Activated CD4-positive, alpha-beta T cell treated with anti-CD3 and anti-CD28 coated beads, Interleukin-2, amount 10 ng/mL, durations not matched to agents 7 days and 5 days (primary cell): ENCODE results near the gene ARMH4. TPM values are rescaled to one million over a fixed set of nuclear protein-coding genes. Genes with fewer than 3 reads are reported as not detected.

Experiments used
- CTCF ChIA-PET: fragments of 350-600 bp; sonication (Branson Sonifier 250); formaldehyde crosslinking; loops from one replicate; lab custom pipeline; 2021; ENCODE audit warnings: antibody characterized with exemption; lab: Charles Lee
- POLR2A ChIA-PET: fragments of 350-600 bp; sonication (Branson Sonifier 250); formaldehyde crosslinking; loops from one replicate; lab custom pipeline; 2021; ENCODE audit warnings: antibody characterized with exemption; lab: Charles Lee
- DNase-seq: peaks from one replicate; pipeline ENCODE4 v3.0.0-alpha.2; 2020
- H3K27ac Mint-ChIP-seq: one replicate; pipeline ENCODE4 v1.8.0; 2021; ENCODE audit warnings: mild to moderate bottlenecking, moderate library complexity, mixed read lengths
- H3K27me3 Mint-ChIP-seq: one replicate; pipeline ENCODE4 v1.8.0; 2021; ENCODE audit warnings: mixed read lengths
- H3K36me3 Mint-ChIP-seq: one replicate; pipeline ENCODE4 v1.8.0; 2021; ENCODE audit warnings: low read depth, mixed read lengths
- H3K4me1 Mint-ChIP-seq: one replicate; pipeline ENCODE4 v1.8.0; 2021; ENCODE audit warnings: mixed read lengths
- H3K4me3 Mint-ChIP-seq: one replicate; pipeline ENCODE4 v1.8.0; 2021; ENCODE audit warnings: mild to moderate bottlenecking, moderate library complexity, mixed read lengths
- H3K9me3 Mint-ChIP-seq: one replicate; pipeline ENCODE4 v1.8.0; 2021; ENCODE audit warnings: mixed read lengths
- total RNA-seq, 2 experiments: library from RNA; stranded (reverse); gene quantifications; one replicate each; pipeline ENCODE4 v1.2.3, GENCODE V29; 2021

ARMH4 gene
- total RNA-seq, 2 experiments from 2014 or later, result 0.07 TPM; not detected in 1

GRCh38 chr14:57982804-57983634, 169.0 kb downstream of the ARMH4 start:
- no peaks in the 10 kb centered on the region for H3K36me3 Mint-ChIP-seq
- ChIA-PET CTCF (no interaction called here), POLR2A (interaction anchor here (0.6 kb wide), 1 partner anchor 419 kb away, joined by 7 read pairs; no protein-coding TSS in a partner anchor)
- no peaks in the 10 kb centered on the region for H3K4me1 Mint-ChIP-seq
- DNase-seq, result no peak
- H3K9me3 Mint-ChIP-seq, result no peaks in the 10 kb centered on the region
- H3K27ac Mint-ChIP-seq, result no peak overlapping the region
- H3K27me3 Mint-ChIP-seq, result no peaks in the 10 kb centered on the region
- H3K4me3 Mint-ChIP-seq, result no peak overlapping the region

DNA sequence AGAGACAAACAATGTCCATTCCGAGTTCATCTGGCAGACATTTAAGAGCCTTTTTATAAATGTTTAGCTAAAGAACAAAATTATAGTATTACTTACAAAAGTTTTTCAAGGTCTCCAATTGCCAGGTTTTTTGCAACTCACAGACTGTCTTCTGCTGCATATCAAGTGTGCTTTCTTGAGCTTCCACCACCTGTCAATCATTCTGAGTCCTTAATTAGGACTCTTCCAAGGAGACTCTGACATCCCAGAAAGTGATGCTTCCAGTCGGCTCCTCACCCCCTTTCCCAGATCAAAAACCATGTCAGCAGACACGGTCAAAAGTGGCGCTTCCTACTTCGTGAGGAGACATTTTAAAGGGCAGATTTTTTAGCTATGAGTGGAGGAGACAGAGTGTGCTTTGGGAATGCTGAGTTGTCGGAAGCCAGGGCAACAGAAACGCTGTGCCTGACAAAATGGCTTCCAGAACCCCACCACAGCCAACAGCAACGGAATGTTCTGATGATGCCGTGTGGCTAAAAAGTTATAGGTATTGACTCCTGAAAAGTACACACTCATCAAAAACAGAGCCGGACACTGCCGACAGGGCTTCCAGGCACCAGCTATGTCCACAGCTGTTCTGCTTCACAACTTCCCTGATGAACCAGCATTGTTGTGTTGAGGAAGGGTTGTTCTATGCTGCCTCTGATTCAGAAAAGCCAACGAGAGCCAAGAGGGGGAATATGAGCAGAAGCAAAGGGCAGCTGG, 170.0 kb downstream of the ARMH4 start:
- no peak for DNase-seq
- no peaks in the 10 kb centered on the region for H3K27me3 Mint-ChIP-seq
- CTCF ChIA-PET, result no interaction called here
- no peaks in the 10 kb centered on the region for H3K4me1 Mint-ChIP-seq
- POLR2A ChIA-PET, result no interaction called here
- no peak overlapping the region for H3K27ac Mint-ChIP-seq
- H3K4me3 Mint-ChIP-seq, result no peak overlapping the region
- no peaks in the 10 kb centered on the region for H3K9me3 Mint-ChIP-seq
- no peaks in the 10 kb centered on the region for H3K36me3 Mint-ChIP-seq

GRCh38 chr14:57979376-57980048, 172.5 kb downstream of the ARMH4 start:
- Mint-ChIP-seq H3K9me3 (no peaks in the 10 kb centered on the region), H3K27me3 (peaks cover under 1% of the 10 kb centered on the region), H3K4me3 (no peak overlapping the region), H3K36me3 (no peaks in the 10 kb centered on the region), H3K4me1 (no peaks in the 10 kb centered on the region), H3K27ac (no peak overlapping the region)
- DNase-seq, result no peak
- POLR2A ChIA-PET, result interaction anchor here (0.6 kb wide), 1 partner anchor 9 kb away, joined by 3 read pairs; no protein-coding TSS in a partner anchor
- CTCF ChIA-PET, result no interaction called here

DNA sequence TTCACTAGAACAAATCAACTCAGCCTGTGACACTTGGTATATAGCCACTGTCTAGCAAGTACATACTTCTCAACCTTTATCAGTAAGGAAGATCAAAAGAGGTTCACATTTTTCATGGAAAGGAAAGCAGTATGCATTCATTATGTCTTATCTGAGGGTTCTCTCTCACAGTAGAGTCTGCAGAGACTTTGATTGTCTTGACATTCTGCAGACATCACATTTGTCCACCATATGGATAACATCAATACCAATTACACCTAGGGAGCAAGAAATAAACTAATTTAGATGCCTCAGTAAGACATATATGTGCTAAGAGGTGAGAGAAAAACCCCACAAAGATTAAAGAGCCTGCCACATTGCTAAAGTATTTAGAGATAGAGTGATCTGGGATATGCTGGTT, 175.3 kb downstream of the ARMH4 start:
- Mint-ChIP-seq H3K36me3 (no peaks in the 10 kb centered on the region), H3K27me3 (peaks cover 7% of the 10 kb centered on the region), H3K4me1 (no peaks in the 10 kb centered on the region), H3K27ac (no peak overlapping the region), H3K4me3 (no peak overlapping the region), H3K9me3 (no peaks in the 10 kb centered on the region)
- no peak for DNase-seq
- CTCF ChIA-PET, result interaction anchor here (1.0 kb wide), 1 partner anchor 12 kb away, joined by 3 read pairs; no protein-coding TSS in a partner anchor
- POLR2A ChIA-PET, result no interaction called here

DNA sequence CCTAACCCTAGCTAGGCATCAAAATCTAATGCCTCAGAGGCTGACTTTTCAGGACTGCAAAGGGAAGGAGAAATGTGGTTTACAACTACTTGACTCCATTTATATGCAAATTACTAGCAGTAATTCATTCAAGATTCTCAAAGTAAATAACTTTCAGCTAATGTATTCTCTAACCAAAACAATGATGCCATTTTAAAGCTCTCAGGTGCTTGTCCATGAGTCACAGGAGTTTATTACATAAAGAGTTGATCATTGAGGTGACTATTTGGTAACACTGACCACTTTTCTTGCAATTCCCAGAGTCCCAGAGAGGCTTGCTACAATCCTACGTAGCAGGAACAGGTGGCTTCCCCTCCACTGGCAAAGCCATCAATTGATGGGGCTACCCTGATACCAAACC, 177.1 kb downstream of the ARMH4 start:
- H3K27me3 Mint-ChIP-seq, result peaks cover 9% of the 10 kb centered on the region
- DNase-seq, result no peak
- no peaks in the 10 kb centered on the region for H3K36me3 Mint-ChIP-seq

DNA sequence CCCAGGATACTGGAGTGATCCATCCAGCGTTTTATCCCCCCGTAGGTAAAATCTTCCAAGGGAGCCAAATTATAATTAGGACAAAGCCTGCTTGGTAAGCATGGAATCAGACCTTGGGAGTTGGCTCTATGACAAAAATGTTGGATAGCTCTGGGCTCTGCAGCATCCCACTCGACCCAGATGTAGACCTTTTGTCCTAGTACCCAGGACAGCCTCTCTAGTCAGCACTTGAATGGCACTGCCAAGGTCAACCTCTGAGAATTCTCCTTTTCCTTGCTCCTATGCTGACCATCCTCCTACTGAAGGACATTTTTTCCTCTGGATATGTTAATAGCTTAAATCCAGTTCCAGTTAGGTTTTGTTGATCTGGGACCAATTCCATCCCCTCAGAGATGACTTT, 181.4 kb downstream of the ARMH4 start:
- CTCF ChIA-PET, result no interaction called here
- Mint-ChIP-seq H3K4me1 (no peaks in the 10 kb centered on the region), H3K27ac (no peak overlapping the region), H3K9me3 (no peaks in the 10 kb centered on the region), H3K36me3 (no peaks in the 10 kb centered on the region), H3K27me3 (peaks cover 9% of the 10 kb centered on the region), H3K4me3 (no peak overlapping the region)
- no peak for DNase-seq
- POLR2A ChIA-PET, result interaction anchor here (0.5 kb wide), 1 partner anchor 9 kb away, joined by 3 read pairs; no protein-coding TSS in a partner anchor

More for the DNA sequence above, 177.1 kb downstream of the ARMH4 start:
- POLR2A ChIA-PET, result no interaction called here
- no peaks in the 10 kb centered on the region for H3K4me1 Mint-ChIP-seq
- H3K27ac Mint-ChIP-seq, result no peak overlapping the region
- no peaks in the 10 kb centered on the region for H3K9me3 Mint-ChIP-seq
- no peak overlapping the region for H3K4me3 Mint-ChIP-seq
- CTCF ChIA-PET, result no interaction called here

GRCh38 chr14:57970175-57970574, 181.8 kb downstream of the ARMH4 start:
- Mint-ChIP-seq H3K4me1 (no peaks in the 10 kb centered on the region), H3K9me3 (no peaks in the 10 kb centered on the region), H3K27ac (no peak overlapping the region), H3K4me3 (no peak overlapping the region), H3K36me3 (no peaks in the 10 kb centered on the region), H3K27me3 (peaks cover 9% of the 10 kb centered on the region)
- CTCF ChIA-PET, result no interaction called here
- no peak for DNase-seq
- POLR2A ChIA-PET, result interaction anchor here (0.5 kb wide), 1 partner anchor 10 kb away, joined by 3 read pairs; no protein-coding TSS in a partner anchor

DNA sequence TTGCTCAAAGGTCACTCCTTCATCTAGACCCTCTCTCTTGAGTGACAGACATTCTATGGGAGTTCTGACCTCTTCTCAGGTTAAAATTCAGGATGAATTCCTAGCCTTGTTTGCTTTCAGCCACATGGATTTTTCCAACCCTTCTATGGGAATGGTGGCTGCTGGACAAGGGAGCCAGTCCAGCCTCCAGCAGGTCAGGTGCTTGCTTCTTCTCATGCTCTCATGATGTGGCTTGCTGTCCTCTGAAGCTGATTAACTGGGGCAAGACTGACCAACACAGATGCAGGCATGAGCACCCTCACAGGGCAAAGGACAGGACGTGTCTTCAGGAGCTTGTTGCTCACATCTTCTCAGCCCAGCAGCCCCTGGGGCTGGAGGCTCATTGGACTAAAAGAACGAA, 188.9 kb downstream of the ARMH4 start:
- POLR2A ChIA-PET, result no interaction called here
- H3K9me3 Mint-ChIP-seq, result no peaks in the 10 kb centered on the region
- DNase-seq, result no peak
- CTCF ChIA-PET, result interaction anchor here (0.6 kb wide), 2 partner anchors 10 to 509 kb away, joined by 3 read pairs; no protein-coding TSS in a partner anchor
- no peak overlapping the region for H3K4me3 Mint-ChIP-seq
- no peaks in the 10 kb centered on the region for H3K4me1 Mint-ChIP-seq
- H3K27ac Mint-ChIP-seq, result no peak overlapping the region
- H3K27me3 Mint-ChIP-seq, result peaks cover 5% of the 10 kb centered on the region
- H3K36me3 Mint-ChIP-seq, result no peaks in the 10 kb centered on the region

- POLR2A ChIA-PET, result no interaction called here
- CTCF ChIA-PET, result interaction anchor here (0.6 kb wide), 1 partner anchor 9 kb away, joined by 3 read pairs; no protein-coding TSS in a partner anchor
- Mint-ChIP-seq H3K9me3 (no peaks in the 10 kb centered on the region), H3K4me3 (no peak overlapping the region), H3K27me3 (peaks cover 5% of the 10 kb centered on the region), H3K4me1 (no peaks in the 10 kb centered on the region), H3K27ac (no peak overlapping the region), H3K36me3 (no peaks in the 10 kb centered on the region)
- no peak for DNase-seq
Observed at GRCh38 chr14:57962325-57963035, 189.5 kb downstream of the ARMH4 start.

- POLR2A ChIA-PET, result no interaction called here
- Mint-ChIP-seq H3K36me3 (no peaks in the 10 kb centered on the region), H3K4me3 (no peak overlapping the region), H3K9me3 (no peaks in the 10 kb centered on the region), H3K4me1 (no peaks in the 10 kb centered on the region), H3K27ac (no peak overlapping the region), H3K27me3 (peaks cover 5% of the 10 kb centered on the region)
- CTCF ChIA-PET, result no interaction called here
- no peak for DNase-seq
Observed at GRCh38 chr14:57961786-57962060, 190.3 kb downstream of the ARMH4 start.

DNA sequence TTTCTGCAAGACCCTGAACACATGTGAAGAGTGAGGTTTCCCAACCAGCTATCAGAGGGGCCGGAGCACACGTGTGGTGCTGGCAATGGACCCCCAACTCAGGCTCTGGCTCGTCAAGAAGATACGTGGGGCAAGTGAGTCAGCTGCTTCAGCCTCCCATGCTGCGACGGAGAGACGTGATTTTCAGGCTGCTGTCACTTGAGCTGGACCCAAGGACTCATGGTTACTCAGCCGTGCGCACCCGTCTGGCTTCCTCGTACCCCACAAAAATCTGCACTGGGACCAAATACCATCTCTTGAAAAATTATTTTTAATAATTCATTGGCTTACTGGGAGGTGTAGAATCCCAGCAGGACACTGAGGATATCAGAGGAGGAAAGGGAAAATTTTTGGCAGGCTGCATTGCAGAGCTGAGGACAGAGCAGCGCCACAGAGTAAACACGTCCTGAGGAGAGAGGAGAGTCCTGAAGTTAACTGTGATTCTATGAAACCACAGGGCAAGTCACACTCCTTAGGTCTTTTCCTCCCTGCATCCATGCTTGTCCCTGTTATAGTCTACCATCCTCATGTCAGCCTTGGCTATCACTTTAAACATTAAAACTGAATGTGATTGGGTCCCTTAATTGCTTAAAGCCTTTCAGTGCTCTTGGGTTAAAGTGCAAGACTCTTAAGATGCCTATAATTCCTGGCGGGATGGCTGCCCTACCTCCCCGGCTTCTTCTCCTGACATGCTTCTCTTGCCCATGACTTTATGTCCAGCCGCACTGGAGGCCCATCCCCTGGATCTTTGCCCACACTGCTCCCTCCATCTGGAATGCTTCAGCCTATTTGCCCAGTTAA, 190.8 kb downstream of the ARMH4 start:
- H3K36me3 Mint-ChIP-seq, result no peaks in the 10 kb centered on the region
- H3K27ac Mint-ChIP-seq, result no peak overlapping the region
- ChIA-PET CTCF (no interaction called here), POLR2A (no interaction called here)
- peaks cover 5% of the 10 kb centered on the region for H3K27me3 Mint-ChIP-seq
- H3K4me1 Mint-ChIP-seq, result no peaks in the 10 kb centered on the region
- no peak for DNase-seq
- no peak overlapping the region for H3K4me3 Mint-ChIP-seq
- H3K9me3 Mint-ChIP-seq, result no peaks in the 10 kb centered on the region

DNA sequence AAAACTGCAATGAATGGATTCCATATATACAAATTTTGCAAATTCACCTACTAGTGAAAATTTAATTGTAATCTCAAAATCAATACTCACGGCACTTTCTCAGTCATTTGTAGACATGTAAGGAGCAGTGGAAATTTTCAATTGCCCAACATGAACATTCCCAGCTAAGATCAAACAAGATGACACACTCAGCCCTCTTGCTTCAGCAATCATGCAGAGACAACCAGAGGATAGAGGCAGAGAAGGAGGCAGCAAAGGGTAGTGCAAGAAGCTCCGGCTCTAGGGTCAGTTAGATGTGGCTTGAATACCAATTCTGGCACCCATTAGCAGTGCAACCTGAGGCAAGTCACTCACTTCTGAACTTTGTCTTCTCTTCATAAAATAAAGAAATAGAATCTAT, 194.6 kb downstream of the ARMH4 start:
- H3K4me3 Mint-ChIP-seq, result no peak overlapping the region
- no peak overlapping the region for H3K27ac Mint-ChIP-seq
- H3K36me3 Mint-ChIP-seq, result no peaks in the 10 kb centered on the region
- no peak for DNase-seq
- no peaks in the 10 kb centered on the region for H3K9me3 Mint-ChIP-seq
- no peaks in the 10 kb centered on the region for H3K4me1 Mint-ChIP-seq
- POLR2A ChIA-PET, result no interaction called here
- CTCF ChIA-PET, result no interaction called here
- H3K27me3 Mint-ChIP-seq, result peaks cover 5% of the 10 kb centered on the region
